KOPT-K1 (cell line): ENCODE results near the gene RORC.
A peak's percentile ranks its signal among the peaks of the same experiment; 100 is the strongest.

Source experiments
- H3K27ac ChIP-seq: fragments of 200-600 bp; sonication (generic); 2 replicates; pipeline ENCODE4 v1.5.1; 2016; ENCODE audit warnings: antibody characterized with exemption, mild to moderate bottlenecking, low read depth, low read length; ENCODE audit not compliant: poor library complexity, severe bottlenecking
- H3K36me3 ChIP-seq: fragments of 200-600 bp; sonication (generic); 2 replicates; pipeline ENCODE4 v1.5.1; 2017; ENCODE audit warnings: antibody characterized with exemption, mild to moderate bottlenecking, low read length, moderate library complexity; ENCODE audit not compliant: insufficient read depth
- H3K9me3 ChIP-seq: fragments of 200-600 bp; sonication (generic); 2 replicates; pipeline ENCODE4 v1.5.1; 2017; ENCODE audit warnings: antibody characterized with exemption, low read length, mild to moderate bottlenecking; ENCODE audit not compliant: insufficient read depth, poor library complexity, severe bottlenecking

The RORC gene

GRCh38 chr1:151807766-151808165 is 23.8 kb downstream of the RORC start:
- Histone ChIP-seq H3K36me3 (no peaks in the 10 kb centered on the region), H3K9me3 (no peaks in the 10 kb centered on the region), H3K27ac (no peak overlapping the region)

GRCh38 chr1:151807131-151807530 is 24.5 kb downstream of the RORC start:
- Histone ChIP-seq H3K36me3 (no peaks in the 10 kb centered on the region), H3K9me3 (no peaks in the 10 kb centered on the region), H3K27ac (no peak overlapping the region)

DNA sequence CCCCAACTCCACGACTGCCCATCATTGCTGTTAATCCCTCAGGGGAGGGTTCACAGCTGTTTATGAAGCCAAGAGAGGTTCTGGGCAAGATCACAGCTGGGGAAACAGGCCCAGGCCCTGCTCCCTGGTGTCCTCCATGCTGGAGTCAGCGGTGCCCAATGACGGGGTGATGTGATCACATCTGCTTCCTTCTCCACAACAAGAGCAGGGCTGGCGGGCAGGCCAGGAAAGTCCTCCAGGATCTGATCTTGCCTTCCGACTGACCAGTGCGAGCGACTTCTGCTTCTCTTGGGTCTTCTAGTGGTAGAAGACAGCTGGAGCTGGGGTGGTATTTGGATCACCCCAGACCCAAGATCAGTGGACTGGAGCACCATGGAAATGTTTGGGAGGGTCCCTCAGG is 25.4 kb downstream of the RORC start:
- Histone ChIP-seq H3K27ac (no peak overlapping the region), H3K36me3 (no peaks in the 10 kb centered on the region), H3K9me3 (no peaks in the 10 kb centered on the region)

DNA sequence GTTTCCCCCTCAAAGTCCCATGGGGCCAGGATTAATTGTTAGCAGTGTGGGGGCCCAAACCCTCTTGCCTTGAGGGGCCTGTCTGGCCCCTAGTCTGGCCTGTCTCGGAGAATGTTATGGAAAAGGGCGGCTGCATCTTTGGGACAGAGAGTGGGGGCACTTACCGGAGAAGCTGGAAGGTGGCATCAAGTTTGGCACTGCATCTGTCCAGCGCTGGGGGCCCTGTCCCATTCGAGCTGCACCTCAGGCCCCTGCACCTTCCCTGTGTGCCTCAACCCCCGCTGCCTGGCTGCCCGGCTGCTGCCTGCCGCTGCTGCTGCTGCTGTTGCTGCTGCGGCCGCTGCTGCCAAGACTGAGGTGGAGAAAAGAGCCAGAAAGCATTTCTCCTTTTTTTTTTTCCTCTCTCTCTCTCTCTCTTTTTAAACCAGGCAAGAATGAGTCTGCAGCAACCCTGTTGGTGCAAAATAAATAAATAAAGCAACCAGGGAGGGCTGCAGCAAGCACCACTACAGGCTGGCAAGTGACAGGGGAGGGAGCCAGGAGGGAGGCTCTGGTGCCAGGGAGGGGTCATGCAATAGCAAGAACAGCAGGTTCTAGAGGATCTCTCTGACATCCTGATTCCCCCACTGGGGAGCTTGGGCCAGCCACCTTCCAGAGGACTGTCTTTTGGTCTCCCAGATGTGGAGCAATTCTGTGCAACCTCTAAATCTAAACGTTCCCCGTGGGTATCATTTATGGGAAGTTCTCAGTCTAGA is 26.4 kb downstream of the RORC start, which contains the start of gene LINGO4:
Gene LINGO4 (minus strand): TSS at position 354 of the 755 bp plus-strand sequence. CDS start 2,715 bp downstream, outside the sequence.
- H3K36me3 ChIP-seq = no peaks in the 10 kb centered on the region
- no peaks in the 10 kb centered on the region for H3K9me3 ChIP-seq
- no peak within 1 kb of the TSS for H3K27ac ChIP-seq

DNA sequence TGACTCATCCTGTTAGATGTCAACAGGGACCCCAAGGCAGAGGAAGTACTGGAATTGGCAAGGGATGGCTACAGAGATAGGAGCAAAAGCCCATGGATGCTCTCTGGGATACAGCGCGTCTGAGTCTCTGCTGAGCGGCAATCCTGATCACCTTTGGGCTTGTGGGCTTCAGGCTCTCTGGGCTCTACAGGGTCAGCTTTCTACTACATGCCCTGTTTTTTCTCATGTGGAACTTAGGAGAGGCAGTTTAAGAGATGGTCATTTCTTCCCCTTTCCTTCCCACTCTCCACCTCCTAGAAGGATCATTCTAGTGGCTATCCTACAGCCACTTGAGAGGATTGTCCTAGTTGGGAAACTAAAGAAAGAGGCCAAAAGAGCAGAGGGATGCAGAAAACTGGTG is 27.7 kb downstream of the RORC start:
- no peaks in the 10 kb centered on the region for H3K36me3 ChIP-seq
- no peak overlapping the region for H3K27ac ChIP-seq
- no peaks in the 10 kb centered on the region for H3K9me3 ChIP-seq

GRCh38 chr1:151803164-151803563 is 28.4 kb downstream of the RORC start:
- no peaks in the 10 kb centered on the region for H3K9me3 ChIP-seq
- no peak overlapping the region for H3K27ac ChIP-seq
- H3K36me3 ChIP-seq = no peaks in the 10 kb centered on the region

- Histone ChIP-seq H3K36me3 (no peaks in the 10 kb centered on the region), H3K9me3 (no peaks in the 10 kb centered on the region), H3K27ac (no peak overlapping the region)
These were observed 29.2 kb downstream of the RORC start for GRCh38 chr1:151802372-151802771.

- Histone ChIP-seq H3K9me3 (no peaks in the 10 kb centered on the region), H3K27ac (no peak overlapping the region), H3K36me3 (no peaks in the 10 kb centered on the region)
These were observed 29.8 kb downstream of the RORC start for GRCh38 chr1:151801846-151802245.

GRCh38 chr1:151801310-151801820 is 30.2 kb downstream of the RORC start:
- H3K36me3 ChIP-seq = no peaks in the 10 kb centered on the region

DNA sequence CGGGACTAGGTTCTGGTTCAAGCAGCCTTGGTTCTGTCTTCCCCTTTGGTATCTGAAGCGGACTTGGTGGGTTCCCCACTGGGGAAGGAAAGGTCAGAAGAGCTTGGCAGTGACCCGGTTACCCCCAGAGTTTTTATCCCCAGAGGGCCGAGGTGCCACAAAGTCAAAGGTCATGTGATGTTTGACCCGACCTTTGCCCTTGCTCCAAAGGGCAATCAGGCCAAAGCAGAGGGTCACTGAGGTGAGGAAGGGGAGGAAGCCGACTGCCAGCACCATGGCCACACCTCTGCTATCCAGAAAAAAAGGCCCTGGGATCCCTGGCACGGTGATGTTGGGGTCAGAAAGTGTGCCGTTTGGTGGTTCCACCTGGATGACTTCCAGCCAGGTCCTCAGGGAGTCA is 30.8 kb downstream of the RORC start:
- H3K36me3 ChIP-seq = no peaks in the 10 kb centered on the region
- H3K27ac ChIP-seq = no peak overlapping the region
- no peaks in the 10 kb centered on the region for H3K9me3 ChIP-seq

More at GRCh38 chr1:151801310-151801820, 30.2 kb downstream of the RORC start:
- H3K27ac ChIP-seq = no peak overlapping the region
- H3K9me3 ChIP-seq = no peaks in the 10 kb centered on the region

- no peaks in the 10 kb centered on the region for H3K36me3 ChIP-seq
- no peaks in the 10 kb centered on the region for H3K9me3 ChIP-seq
- H3K27ac ChIP-seq = no peak overlapping the region
These were observed 32.2 kb downstream of the RORC start for GRCh38 chr1:151799179-151800022.

- Histone ChIP-seq H3K9me3 (no peaks in the 10 kb centered on the region), H3K36me3 (no peaks in the 10 kb centered on the region), H3K27ac (no peak overlapping the region)
These were observed 33.0 kb downstream of the RORC start for GRCh38 chr1:151798571-151798970.

GRCh38 chr1:151790940-151791651 is 40.5 kb downstream of the RORC start:
- Histone ChIP-seq H3K9me3 (no peaks in the 10 kb centered on the region), H3K36me3 (no peaks in the 10 kb centered on the region), H3K27ac (peak overlapping the region; percentile 12)

DNA sequence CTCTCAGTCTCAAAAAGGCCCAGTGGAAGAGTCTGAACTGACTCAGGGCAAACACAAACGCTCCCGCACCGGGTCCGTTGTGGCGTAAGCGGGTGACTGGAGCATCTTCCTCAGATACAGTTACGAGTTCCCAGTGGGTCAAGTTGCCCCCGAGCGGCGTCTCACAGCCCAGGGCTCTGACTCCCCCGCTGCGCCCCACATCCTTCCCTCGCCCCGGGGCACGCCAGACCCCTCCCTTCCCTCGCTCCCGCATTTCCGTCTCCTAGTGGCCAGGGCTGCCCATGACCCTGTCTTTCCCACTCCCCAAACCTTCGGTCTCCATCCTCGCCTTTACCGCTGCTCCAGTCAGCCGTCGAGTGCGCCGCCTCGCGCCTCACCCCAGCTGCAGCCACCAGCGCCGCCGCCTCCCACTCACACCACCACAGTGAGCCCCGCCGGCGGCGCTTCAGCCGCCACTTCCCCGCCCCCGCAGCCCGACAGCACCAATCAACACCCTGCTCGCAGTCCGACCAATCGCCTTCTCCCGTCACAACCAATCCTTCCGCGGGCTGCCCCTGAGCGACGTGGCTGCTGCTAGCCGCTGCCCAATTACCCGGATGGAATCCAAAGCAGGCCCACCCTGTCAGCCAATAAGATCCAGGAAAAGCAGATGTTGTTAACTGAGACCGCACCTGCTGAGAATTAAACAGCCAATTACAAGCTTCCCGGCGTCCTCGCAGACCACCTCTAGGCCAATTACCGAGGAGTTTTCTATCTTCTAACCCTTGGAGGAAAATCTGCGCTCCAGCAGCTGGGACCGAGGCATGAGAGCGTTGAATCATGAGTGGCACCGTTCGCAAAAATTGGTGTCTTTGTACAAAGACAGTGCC is 41.3 kb downstream of the RORC start, which contains the start of gene TDRKH:
Gene TDRKH (minus strand): TSS at position 430 of the 869 bp plus-strand sequence. CDS start 7,478 bp downstream, outside the sequence.
- Histone ChIP-seq H3K9me3 (no peaks in the 10 kb centered on the region), H3K36me3 (no peaks in the 10 kb centered on the region), H3K27ac (peak within 1 kb of the TSS; percentile 27)
